HG02885 (cell line): ENCODE data around the gene AKAP13.
"Not testable (repeated sequence)": the region's sequence is repeated elsewhere in the genome, so short reads cannot be mapped to it uniquely, and the experiment has no call there.

Experiments used
- ATAC-seq: cut with Tn5 transposase; IDR thresholded peaks from one replicate; pipeline ENCODE4 v1.9.1; 2021; ENCODE audit warnings: mild to moderate bottlenecking; ENCODE audit not compliant: unreplicated experiment, poor library complexity

Gene AKAP13

GRCh38 chr15:85347264-85348047 lies 32.9 kb upstream of the AKAP13 start:
- not testable (repeated sequence) for ATAC-seq

- not testable (repeated sequence) for ATAC-seq
Measured at GRCh38 chr15:85348048-85348766, 32.2 kb upstream of the AKAP13 start.

GRCh38 chr15:85349062-85349461 lies 31.3 kb upstream of the AKAP13 start:
- ATAC-seq = not testable (repeated sequence)

- ATAC-seq = no peak
Measured at GRCh38 chr15:85350395-85350794, 30.0 kb upstream of the AKAP13 start.

- not testable (repeated sequence) for ATAC-seq
Measured at GRCh38 chr15:85351501-85351900, 28.9 kb upstream of the AKAP13 start.

- ATAC-seq = no peak
Measured at GRCh38 chr15:85351965-85352364, 28.4 kb upstream of the AKAP13 start.

GRCh38 chr15:85353516-85353915 lies 26.9 kb upstream of the AKAP13 start:
- ATAC-seq = no peak

- no peak for ATAC-seq
Measured at GRCh38 chr15:85354461-85354860, 25.9 kb upstream of the AKAP13 start.

- no peak for ATAC-seq
Measured at GRCh38 chr15:85354948-85355347, 25.5 kb upstream of the AKAP13 start.

GRCh38 chr15:85356276-85356675 lies 24.1 kb upstream of the AKAP13 start:
- no peak for ATAC-seq

GRCh38 chr15:85361323-85361722 lies 19.1 kb upstream of the AKAP13 start:
- peak; percentile 83 for ATAC-seq

- no peak for ATAC-seq
Measured at GRCh38 chr15:85362436-85363081, 17.8 kb upstream of the AKAP13 start.

- no peak for ATAC-seq
Measured at GRCh38 chr15:85365980-85366379, 14.4 kb upstream of the AKAP13 start.

GRCh38 chr15:85367741-85368140 lies 12.7 kb upstream of the AKAP13 start:
- ATAC-seq = no peak

- ATAC-seq = no peak
Measured at GRCh38 chr15:85374831-85375230, 5.6 kb upstream of the AKAP13 start.

- ATAC-seq = no peak
Measured at GRCh38 chr15:85377269-85377668, 3.1 kb upstream of the AKAP13 start.

- ATAC-seq = no peak
Measured at GRCh38 chr15:85377986-85378385, 2.4 kb upstream of the AKAP13 start.

- no peak for ATAC-seq
Measured at GRCh38 chr15:85379403-85380131, 836 bp upstream of the AKAP13 start.

- ATAC-seq = peak; percentile 35
Measured at GRCh38 chr15:85380812-85381642, 624 bp downstream of the AKAP13 start.
